Fibroblast of skin of back (primary cell): Measurements from ENCODE around the gene MEGF8.
"Not testable (repeated sequence)": the region's sequence is repeated elsewhere in the genome, so short reads cannot be mapped to it uniquely, and the experiment has no call there.

Source experiments
- DNase-seq: peaks from one replicate; pipeline ENCODE4 v3.0.0-alpha.2; 2013

MEGF8 gene

DNA sequence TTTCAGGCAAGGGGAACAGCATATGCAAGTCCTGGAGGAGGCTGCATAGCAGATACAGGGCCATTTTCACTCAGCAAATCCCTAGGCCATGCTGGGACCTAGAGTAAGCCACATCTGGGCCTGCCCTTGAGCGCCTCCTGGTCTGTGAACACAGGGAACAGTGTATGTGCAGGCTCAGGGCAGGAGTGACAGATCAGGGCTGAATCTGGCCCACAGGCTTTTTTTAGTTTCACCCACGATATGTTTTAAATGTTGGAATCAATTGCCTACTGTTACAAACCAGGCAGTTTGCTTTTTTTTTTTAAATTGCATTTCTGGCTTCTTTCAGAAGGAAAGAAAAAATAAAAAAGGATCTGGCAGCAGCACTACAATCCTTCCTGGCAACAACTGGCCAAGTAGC lies 13.8 kb upstream of the MEGF8 start:
- DNase-seq, result no peak

GRCh38 chr19:42312370-42312769 lies 13.1 kb upstream of the MEGF8 start:
- DNase-seq, result no peak

DNA sequence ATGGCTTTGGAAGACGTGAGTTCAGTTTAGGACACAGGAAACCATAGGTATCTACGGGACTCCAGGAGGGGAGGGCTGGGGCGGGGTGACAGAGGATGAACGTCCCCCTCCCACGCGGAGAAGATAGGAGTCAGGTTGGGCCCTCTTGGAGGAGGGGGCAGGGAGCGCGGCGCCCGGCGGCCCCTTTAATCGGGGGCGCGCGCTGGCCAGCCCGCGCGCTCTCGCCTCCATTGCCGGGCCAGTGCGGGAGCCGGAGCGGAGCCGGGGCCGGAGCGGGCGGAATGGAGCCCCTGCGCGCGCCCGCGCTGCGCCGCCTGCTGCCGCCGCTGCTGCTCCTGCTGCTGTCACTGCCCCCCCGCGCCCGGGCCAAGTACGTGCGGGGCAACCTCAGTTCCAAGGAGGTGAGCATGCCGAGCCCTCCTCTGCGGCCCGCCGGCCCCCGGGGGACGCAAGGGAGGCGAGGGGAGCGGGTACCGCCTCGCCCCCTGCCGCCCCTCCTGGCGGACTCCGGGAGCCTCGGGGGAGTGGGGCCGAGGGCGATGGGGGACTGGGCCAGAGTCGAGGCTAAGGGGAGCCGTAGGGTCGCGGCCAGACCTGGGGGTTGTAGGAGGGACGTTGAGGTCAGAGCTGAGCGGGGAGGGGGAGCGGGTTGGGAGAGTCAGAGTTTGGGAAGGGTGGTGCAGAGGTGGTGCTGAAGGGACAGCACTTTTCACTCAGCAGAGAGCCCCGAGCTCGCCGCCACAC lies 12.2 kb upstream of the MEGF8 start, which contains the start of gene TMEM145:
Gene TMEM145, plus strand, starts transcription at position 214 of the 744 bp plus-strand sequence. Its CDS starts 68 bp downstream, at position 282.
- peak; percentile 58 for DNase-seq

- DNase-seq, result no peak
Measured at GRCh38 chr19:42313840-42314755, 11.3 kb upstream of the MEGF8 start.

- DNase-seq, result no peak
Measured at GRCh38 chr19:42315024-42315423, 10.4 kb upstream of the MEGF8 start.

DNA sequence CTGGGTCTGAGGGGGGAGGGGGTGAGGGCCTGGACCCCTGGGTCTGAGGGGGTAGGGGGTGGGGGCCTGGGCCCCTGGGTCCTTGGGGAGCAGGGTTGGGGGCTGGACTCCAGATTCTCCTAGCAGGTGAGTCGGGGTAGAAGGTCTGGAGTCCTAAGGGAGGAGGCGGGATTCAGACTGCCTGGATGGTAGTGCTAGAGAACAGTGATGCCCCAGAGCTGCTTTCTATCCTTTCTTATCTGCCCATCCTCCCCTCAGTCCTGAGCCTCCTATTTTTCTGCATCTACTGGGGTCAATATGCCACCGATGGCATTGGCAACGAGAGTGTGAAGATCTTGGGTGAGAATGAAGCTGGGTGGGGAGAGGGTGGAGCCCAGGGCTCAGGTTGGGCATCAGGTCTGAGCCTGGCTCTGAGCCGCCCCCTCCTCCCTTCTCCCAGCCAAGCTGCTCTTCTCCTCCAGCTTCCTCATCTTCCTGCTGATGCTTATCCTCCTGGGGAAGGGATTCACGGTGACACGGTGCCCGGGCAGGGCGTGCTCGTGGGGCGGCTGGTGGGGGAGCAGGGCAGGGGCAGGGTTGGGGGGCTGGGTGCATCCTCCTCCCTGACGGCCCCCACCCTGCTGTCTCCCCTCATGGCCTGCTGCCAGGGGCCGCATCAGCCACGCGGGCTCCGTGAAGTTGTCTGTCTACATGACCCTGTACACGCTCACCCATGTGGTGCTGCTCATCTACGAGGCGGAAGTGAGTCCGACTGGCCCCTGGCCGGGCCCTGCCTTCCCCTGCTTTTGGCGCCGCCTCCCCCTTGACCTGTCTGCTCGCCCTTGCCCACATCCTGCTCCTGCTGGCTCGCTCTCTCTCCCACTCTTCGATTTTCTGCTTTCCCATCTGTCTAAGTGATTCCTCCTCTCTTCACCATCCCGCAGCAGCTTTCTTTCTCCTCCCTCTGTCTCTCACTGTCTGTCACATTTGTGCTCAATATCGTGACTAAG lies 8.9 kb upstream of the MEGF8 start:
- DNase-seq, result no peak

DNA sequence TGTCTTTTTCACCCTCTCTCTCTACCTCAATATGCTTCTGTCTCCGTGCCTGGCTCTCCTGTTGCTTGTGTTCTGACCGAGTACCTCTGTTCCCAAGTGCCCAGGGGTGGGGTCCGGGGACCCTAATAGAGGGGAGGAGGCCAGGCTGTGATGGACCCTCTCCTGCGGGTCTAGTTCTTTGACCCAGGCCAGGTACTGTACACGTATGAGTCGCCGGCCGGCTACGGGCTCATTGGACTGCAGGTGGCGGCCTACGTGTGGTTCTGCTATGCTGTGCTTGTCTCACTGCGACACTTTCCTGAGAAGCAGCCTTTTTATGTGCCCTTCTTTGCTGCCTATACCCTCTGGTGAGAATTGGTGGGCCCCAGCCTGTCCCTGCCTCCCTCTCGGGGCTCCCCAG lies 7.9 kb upstream of the MEGF8 start:
- no peak for DNase-seq

DNA sequence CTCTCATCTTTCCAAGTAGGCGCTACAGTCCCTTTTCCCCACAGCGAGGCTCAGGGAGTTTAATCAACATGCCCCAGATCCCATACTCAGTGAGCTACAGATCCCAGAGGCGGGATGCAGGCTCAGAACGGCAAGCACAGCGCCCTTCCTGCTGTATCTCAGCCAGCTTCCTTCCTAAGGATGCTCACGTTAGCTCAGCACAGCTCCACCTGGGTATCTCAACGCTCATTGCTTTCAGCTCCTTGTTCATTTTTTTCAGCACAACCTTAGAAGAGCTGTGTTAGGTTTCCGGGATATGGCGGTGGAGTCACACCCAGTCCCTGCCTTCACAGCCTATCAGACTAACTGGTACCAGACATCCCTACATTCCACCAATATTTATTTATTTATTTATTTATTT lies 3.1 kb upstream of the MEGF8 start:
- no peak for DNase-seq

DNA sequence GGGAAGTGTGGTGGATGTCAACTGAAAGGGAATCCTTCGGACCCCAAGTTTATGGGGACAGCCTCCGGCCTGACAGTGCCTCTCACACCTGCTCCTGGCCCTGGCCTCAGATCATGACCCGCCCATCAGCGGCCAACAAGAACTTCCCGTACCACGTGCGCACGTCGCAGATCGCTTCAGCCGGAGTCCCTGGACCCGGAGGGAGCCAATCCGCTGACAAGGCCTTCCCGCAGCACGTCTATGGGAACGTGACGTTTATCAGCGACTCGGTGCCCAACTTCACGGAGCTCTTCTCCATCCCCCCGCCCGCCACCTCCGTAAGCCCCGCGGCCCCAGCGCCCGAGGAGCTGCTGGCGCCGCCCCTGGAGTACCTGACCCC lies 2.0 kb upstream of the MEGF8 start:
- no peak for DNase-seq

GRCh38 chr19:42323852-42324654 lies 1.4 kb upstream of the MEGF8 start:
- no peak for DNase-seq

- no peak for DNase-seq
Measured at GRCh38 chr19:42324655-42325307, 654 bp upstream of the MEGF8 start.

- no peak for DNase-seq
Measured at GRCh38 chr19:42325896-42326771, 699 bp downstream of the MEGF8 start.

DNA sequence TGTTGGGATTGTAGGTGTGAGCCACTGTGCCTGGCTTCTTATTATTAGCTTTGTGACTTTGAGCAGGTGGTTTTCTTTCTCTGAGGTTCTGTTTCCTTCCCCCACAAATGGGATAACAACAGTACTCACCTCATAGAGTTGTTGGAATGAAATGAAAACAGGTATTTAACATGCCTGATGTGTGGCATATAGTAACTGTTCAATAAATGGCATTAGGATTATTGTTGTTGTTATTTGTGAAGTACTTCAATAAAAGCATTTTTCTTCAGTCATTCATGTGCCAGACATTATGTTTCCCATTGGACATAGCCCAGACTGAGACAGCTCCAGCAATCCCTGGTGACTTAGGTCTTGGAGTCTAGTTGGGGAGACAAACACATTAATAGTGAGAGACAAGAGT lies 1.5 kb downstream of the MEGF8 start:
- no peak for DNase-seq

DNA sequence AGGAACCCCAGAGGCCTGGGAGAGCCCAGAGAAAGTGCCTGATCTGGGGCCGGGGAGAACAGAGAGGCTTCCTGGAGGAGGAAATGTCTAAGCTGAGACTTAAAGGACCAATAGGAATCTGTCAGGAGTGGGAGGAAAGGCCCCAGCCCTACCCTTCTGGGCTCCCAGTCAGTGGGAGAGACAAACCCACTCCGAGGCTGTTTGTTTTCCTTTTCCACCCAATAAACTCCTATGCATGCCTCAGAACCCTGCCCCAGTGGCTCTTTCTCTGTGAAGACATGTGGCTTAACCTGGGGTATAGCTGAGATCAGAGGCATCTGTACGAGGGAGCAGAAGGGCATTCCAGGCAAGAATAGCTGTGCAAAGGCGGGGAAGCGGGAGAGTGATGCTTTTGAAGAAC lies 1.9 kb downstream of the MEGF8 start:
- DNase-seq, result no peak

- no peak for DNase-seq
Measured at GRCh38 chr19:42328106-42328505, 2.7 kb downstream of the MEGF8 start.

DNA sequence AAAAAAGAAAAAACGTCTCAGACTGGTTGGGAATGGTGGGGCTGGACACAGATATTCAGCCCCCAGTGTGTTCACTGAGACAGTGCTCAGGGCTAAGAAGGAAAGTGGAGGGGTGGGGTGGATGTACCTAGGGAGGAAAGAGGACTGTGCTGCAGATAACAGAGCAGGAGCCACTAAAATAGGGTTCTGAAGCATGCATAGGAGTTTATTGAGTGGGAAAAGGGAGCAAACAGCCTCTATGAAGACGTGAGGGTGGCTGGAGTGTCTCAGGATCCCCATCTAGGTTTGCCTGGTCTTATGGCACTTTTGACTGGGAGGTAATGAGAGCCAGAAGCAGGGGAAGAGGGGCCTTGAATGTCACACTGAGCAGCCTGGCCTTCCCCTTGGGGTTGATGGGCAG lies 3.4 kb downstream of the MEGF8 start:
- no peak for DNase-seq

DNA sequence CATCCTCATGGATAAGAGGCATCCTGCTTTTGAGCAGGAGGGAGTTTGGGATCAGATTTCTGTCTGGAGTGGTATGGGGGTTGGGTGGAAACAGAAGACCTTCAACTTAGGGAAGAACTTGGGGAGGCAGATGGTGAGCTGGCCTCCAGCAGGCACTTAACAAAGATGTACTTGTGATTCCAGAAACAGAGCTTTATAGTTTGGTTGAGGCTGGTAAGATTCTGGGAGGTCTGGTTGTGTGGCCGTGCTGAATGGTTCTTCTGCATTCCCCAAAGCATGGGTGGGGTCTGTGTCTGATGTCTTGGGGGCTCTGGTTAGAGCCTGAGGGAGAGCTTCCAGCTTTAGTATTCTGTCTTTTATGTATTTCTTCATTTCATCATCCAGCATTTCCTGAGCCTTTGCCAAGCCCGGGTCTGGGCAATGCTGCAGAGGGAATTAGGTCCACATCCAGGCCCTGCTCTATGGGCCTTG lies 4.8 kb downstream of the MEGF8 start:
- no peak for DNase-seq

GRCh38 chr19:42331333-42331732 lies 5.9 kb downstream of the MEGF8 start:
- not testable (repeated sequence) for DNase-seq

- DNase-seq, result no peak
Measured at GRCh38 chr19:42332059-42332458, 6.6 kb downstream of the MEGF8 start.

- no peak for DNase-seq
Measured at GRCh38 chr19:42333018-42333417, 7.6 kb downstream of the MEGF8 start.
